DND-41 (cell line): ENCODE data around the gene ROCK2.

Experiments
- CTCF ChIP-seq: IDR thresholded peaks from 2 replicates; pipeline ENCODE4 v1.5.1; 2012; ENCODE audit warnings: borderline replicate concordance, low read length, moderate library complexity, mild to moderate bottlenecking; ENCODE audit not compliant: poor library complexity, severe bottlenecking; ENCODE audit errors: extremely low read depth
- EZH2 ChIP-seq: IDR thresholded peaks from 3 replicates; pipeline ENCODE4 v1.6.1; 2012; ENCODE audit warnings: borderline replicate concordance, low read depth, mild to moderate bottlenecking, moderate library complexity, low read length, inconsistent platforms; ENCODE audit not compliant: severe bottlenecking

GRCh38 chr2:11234309-11234708 lies 110.1 kb downstream of the ROCK2 start:
- TF ChIP-seq CTCF (peak; percentile 44), EZH2 (no peak)
